Sigmoid colon (tissue), 7 donors: ENCODE results near the gene XPNPEP2. TPM values are rescaled to one million over a fixed set of nuclear protein-coding genes. Genes with fewer than 3 reads are reported as not detected.

Source experiments
- DNase-seq: peaks from one replicate; pipeline ENCODE4 v3.0.0-alpha.2; 2019
- H3K27ac ChIP-seq, 4 donors: fragments of 200-600 bp; sonication (generic); one replicate each; pipeline ENCODE4 v1.5.1; 2016 to 2019; ENCODE audit warnings: mild to moderate bottlenecking in 1 of 4
- H3K27me3 ChIP-seq, 3 donors: fragments of 200-600 bp; sonication (generic); one replicate each; pipeline ENCODE4 v1.5.1; 2019; ENCODE audit warnings: mild to moderate bottlenecking in 1 of 3
- H3K36me3 ChIP-seq, 4 donors: fragments of 200-600 bp; sonication (generic); one replicate each; pipeline ENCODE4 v1.5.1; 2016 to 2019
- H3K4me1 ChIP-seq, 4 donors: fragments of 200-600 bp; sonication (generic); one replicate each; pipeline ENCODE4 v1.5.1; 2017 to 2019
- H3K4me3 ChIP-seq, 4 donors: fragments of 200-600 bp; sonication (generic); one replicate each; pipeline ENCODE4 v1.5.1; 2017 to 2019; ENCODE audit warnings: mild to moderate bottlenecking in 2 of 4, moderate library complexity in 1 of 4
- H3K9me3 ChIP-seq, 4 donors: fragments of 200-600 bp in 3 of 4; sonication (generic) in 3 of 4; one replicate each; pipeline versions ENCODE4 v1.5.1 to v1.6.1; 2013 to 2019
- EP300 ChIP-seq, 4 donors: sonication (generic); formaldehyde crosslinking; IDR thresholded peaks; one replicate each; pipeline ENCODE4 v1.6.1; 2017; ENCODE audit warnings: antibody characterized with exemption in 4 of 4
- POLR2A ChIP-seq, 2 donors: fragments of 450-650 bp; IDR thresholded peaks; one replicate each; pipeline ENCODE4 v1.6.1; 2016; ENCODE audit warnings: antibody characterized with exemption in 2 of 2, mild to moderate bottlenecking in 2 of 2, moderate library complexity in 2 of 2
- POLR2AphosphoS5 ChIP-seq, 4 donors: sonication (generic); formaldehyde crosslinking; IDR thresholded peaks; one replicate each; pipeline ENCODE4 v1.6.1; 2017; ENCODE audit warnings: antibody characterized with exemption in 4 of 4
- WGBS, 2 donors: extraction: QIAGEN DNeasy Blood & Tissue Kit; methylation state at CpG; one replicate each; pipeline ENCODE4 v1.1.7; 2013; 5-methylcytosine and 5-hydroxymethylcytosine counted together
- intact Hi-C: fragments of 100-400 bp; cut with DNase I; formaldehyde crosslinking; loops from one replicate; pipeline ENCODE4 v1.15.1; 2023
- polyA plus RNA-seq, 3 donors: library from polyadenylated mRNA; stranded (reverse); fragments of 200-250 nt; gene quantifications; one replicate each; pipeline ENCODE4 v1.2.3, GENCODE V29; 2013
- small RNA-seq, 3 donors: library from RNA; depleted of rRNA; stranded (forward); fragments of <200 nt; gene quantifications; one replicate each; pipeline ENCODE3, GENCODE V24; 2016
- total RNA-seq, 4 donors: library from RNA; depleted of rRNA; stranded (reverse); fragments of >200 nt; gene quantifications; one replicate each; pipeline ENCODE4 v1.1.0, GENCODE V29; 2016
- TF ChIP-seq, protein P1 (sequence below), 4 experiments: fragments of 450-650 bp in 3 of 4; fragments of 200-600 bp in 1 of 4; IDR thresholded peaks; one replicate each; pipeline ENCODE4 v1.5.1; 2016 to 2019; ENCODE audit warnings: antibody characterized with exemption in 4 of 4, mild to moderate bottlenecking in 3 of 4, moderate library complexity in 2 of 4
- donor health status: healthy with polysubstance abuse.
- donor health status: Bipolar disorder and iron deficiency.
- donor health status: healthy.

The XPNPEP2 gene
- total and polyA plus RNA-seq, 7 donors = 1.8 to 11.1 (median 3.3) TPM

- Histone ChIP-seq H3K36me3 (peaks cover 0 to 6% (median 0%) of the 10 kb centered on the region in 4 donors), H3K27ac (no peak overlapping the region), H3K4me1 (no peaks in the 10 kb centered on the region), H3K27me3 (no peaks in the 10 kb centered on the region), H3K4me3 (no peak overlapping the region), H3K9me3 (no peaks in the 10 kb centered on the region)
- intact Hi-C loops = no loop called here
- no peak for DNase-seq
- 97 to 100% methylated on average over 2 of the region's 2 CpGs for WGBS, 2 donors
- TF ChIP-seq EP300 (IDR thresholded peaks at IDR 0.05) = no peak
- TF ChIP-seq, protein P1, sequence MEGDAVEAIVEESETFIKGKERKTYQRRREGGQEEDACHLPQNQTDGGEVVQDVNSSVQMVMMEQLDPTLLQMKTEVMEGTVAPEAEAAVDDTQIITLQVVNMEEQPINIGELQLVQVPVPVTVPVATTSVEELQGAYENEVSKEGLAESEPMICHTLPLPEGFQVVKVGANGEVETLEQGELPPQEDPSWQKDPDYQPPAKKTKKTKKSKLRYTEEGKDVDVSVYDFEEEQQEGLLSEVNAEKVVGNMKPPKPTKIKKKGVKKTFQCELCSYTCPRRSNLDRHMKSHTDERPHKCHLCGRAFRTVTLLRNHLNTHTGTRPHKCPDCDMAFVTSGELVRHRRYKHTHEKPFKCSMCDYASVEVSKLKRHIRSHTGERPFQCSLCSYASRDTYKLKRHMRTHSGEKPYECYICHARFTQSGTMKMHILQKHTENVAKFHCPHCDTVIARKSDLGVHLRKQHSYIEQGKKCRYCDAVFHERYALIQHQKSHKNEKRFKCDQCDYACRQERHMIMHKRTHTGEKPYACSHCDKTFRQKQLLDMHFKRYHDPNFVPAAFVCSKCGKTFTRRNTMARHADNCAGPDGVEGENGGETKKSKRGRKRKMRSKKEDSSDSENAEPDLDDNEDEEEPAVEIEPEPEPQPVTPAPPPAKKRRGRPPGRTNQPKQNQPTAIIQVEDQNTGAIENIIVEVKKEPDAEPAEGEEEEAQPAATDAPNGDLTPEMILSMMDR (IDR thresholded peaks at IDR 0.05) = no peak
- TF ChIP-seq POLR2A (IDR thresholded peaks at IDR 0.05) = no peak
- TF ChIP-seq POLR2AphosphoS5 (IDR thresholded peaks at IDR 0.05) = no peak
Measured at GRCh38 chrX:129818123-129818522, 79.3 kb downstream of the XPNPEP2 start.

Small RNA genes lying within 50 kb of the gene (small RNA-seq; reads per million reads assigned to genes)
- 0 reads per million in 3 donors for gene RF00017

Other genes with a start within 250 kb of the XPNPEP2 start
- 10 to 100 TPM; 40.7 to 70.3 (median 44.8) TPM for gene SMARCA1, start 215.5 kb upstream of the XPNPEP2 start, total RNA-seq
- 1 to 10 TPM; 1.2 to 6.6 (median 4.8) TPM for gene SMARCA1, start 215.5 kb upstream of the XPNPEP2 start, polyA plus RNA-seq
- 10 to 100 TPM; 15.1 to 24.1 (median 17.6) TPM for gene OCRL, start 198.7 kb upstream of the XPNPEP2 start, total RNA-seq
- gene OCRL, start 198.7 kb upstream of the XPNPEP2 start, polyA plus RNA-seq = 10 to 100 TPM; 12.2 to 14.8 (median 12.6) TPM
- gene APLN, start 84.0 kb upstream of the XPNPEP2 start, total RNA-seq = under 1 TPM in 2 of 4 donors, not detected in 2; 0.36 to 0.81 TPM
- under 1 TPM in 1 of 3 donors, not detected in 2; 0.47 TPM for gene APLN, start 84.0 kb upstream of the XPNPEP2 start, polyA plus RNA-seq
- 1 to 10 TPM; 1.7 to 8.7 (median 5.9) TPM for gene SASH3, start 41.0 kb downstream of the XPNPEP2 start, total RNA-seq
- 10 to 100 TPM in 2 of 3 donors, 1 to 10 TPM in 1; 6.2 to 48.3 (median 13.2) TPM for gene SASH3, start 41.0 kb downstream of the XPNPEP2 start, polyA plus RNA-seq
- 10 to 100 TPM in 3 of 4 donors, 1 to 10 TPM in 1; 9.3 to 18.1 (median 13.4) TPM for gene ZDHHC9, start 104.9 kb downstream of the XPNPEP2 start, total RNA-seq
- 10 to 100 TPM in 1 of 3 donors, 1 to 10 TPM in 2; 6.6 to 18.0 (median 6.7) TPM for gene ZDHHC9, start 104.9 kb downstream of the XPNPEP2 start, polyA plus RNA-seq
- 10 to 100 TPM; 14.4 to 18.2 (median 15.2) TPM for gene UTP14A, start 167.2 kb downstream of the XPNPEP2 start, total RNA-seq
- 10 to 100 TPM in 1 of 3 donors, 1 to 10 TPM in 2; 5.5 to 15.6 (median 6.6) TPM for gene UTP14A, start 167.2 kb downstream of the XPNPEP2 start, polyA plus RNA-seq
- 1 to 10 TPM; 2.2 to 5.8 (median 4.2) TPM for gene BCORL1, start 243.7 kb downstream of the XPNPEP2 start, total RNA-seq
- gene BCORL1, start 243.7 kb downstream of the XPNPEP2 start, polyA plus RNA-seq = 1 to 10 TPM; 1.2 to 5.0 (median 1.6) TPM